HG03139 (cell line): Measurements from ENCODE around the gene LRRC70.
"Not testable (repeated sequence)": the region's sequence is repeated elsewhere in the genome, so short reads cannot be mapped to it uniquely, and the experiment has no call there.

Source experiments
- ATAC-seq: cut with Tn5 transposase; IDR thresholded peaks from one replicate; pipeline ENCODE4 v1.9.1; 2021; ENCODE audit not compliant: unreplicated experiment

The LRRC70 gene, protein sequence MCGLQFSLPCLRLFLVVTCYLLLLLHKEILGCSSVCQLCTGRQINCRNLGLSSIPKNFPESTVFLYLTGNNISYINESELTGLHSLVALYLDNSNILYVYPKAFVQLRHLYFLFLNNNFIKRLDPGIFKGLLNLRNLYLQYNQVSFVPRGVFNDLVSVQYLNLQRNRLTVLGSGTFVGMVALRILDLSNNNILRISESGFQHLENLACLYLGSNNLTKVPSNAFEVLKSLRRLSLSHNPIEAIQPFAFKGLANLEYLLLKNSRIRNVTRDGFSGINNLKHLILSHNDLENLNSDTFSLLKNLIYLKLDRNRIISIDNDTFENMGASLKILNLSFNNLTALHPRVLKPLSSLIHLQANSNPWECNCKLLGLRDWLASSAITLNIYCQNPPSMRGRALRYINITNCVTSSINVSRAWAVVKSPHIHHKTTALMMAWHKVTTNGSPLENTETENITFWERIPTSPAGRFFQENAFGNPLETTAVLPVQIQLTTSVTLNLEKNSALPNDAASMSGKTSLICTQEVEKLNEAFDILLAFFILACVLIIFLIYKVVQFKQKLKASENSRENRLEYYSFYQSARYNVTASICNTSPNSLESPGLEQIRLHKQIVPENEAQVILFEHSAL

DNA sequence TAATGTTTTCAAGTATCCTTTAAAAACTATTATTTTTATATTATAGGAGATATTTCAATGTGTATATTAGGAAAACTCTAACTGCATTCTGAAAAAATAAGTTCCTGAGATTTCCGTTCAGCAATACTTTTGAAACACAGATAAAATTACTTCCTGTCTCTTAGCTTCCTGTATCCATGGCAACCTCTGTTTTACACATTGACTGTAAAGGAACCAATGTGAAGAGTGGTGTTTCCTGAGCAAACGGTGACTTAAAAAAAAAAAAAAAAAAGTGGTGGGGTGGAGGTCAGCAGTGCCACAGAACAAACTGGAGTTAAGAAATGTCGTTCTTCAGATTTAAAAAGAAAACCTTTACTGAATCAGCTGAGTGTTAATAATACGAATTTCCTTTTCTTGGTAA, at the start of gene LRRC70:
Gene LRRC70 (plus strand): TSS at position 280 of the 400 bp plus-strand sequence. CDS start 620 bp downstream, outside the sequence.
- peak; percentile 92 for ATAC-seq

DNA sequence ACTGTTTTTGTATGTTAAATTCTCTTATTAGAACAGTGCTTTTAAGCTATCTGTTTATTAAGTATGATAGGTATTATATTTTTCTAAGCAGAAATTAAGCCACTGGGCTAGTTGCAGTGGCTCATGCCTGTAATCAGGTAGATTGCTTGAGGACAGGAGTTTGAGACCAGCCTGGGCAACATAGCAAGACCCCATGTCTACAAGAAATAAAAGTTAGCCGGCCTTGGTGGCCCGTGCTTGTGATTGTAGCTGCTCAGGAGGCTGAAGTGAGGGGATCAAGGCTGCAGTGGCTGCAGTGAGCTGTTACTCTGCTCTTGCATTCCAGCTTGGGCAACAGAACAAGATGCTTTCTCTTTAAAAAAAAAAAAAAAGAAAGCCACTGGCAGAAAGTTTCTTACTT, 45.0 kb upstream of the LRRC70 start:
- ATAC-seq = no peak

DNA sequence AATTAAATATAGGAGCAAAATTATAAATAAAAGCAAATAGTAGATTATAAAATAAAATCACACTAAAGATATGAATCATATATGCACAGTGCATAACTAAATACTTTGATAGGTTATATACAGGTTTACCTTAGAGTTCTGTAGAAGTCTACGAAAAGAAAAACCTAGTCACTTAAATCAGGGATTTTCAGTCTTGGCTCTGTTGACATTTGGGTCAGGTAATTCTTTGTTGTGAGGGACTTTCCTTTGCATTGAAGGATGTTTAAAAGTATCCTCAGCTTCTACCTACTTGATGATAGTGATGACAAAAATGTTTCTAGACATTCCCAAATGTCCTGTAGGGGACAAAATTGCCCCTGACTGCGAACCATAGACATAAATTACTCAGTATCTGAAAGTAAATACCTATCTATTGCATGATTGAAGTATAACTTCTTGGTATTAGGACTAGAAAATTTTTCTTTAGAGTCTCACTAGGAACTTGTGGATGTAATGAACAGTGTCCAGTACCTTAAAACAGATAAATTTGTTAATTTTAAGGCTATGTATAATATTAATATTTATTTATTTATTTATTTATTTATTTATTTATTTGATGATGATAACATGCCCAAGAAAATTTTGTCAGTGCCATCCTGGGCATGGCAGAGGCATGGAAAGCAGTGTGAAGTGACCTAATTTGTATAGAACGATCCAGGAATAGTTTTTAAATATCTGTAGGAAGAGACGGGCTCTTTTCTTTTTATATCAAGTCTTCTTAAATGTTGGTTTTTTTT, 44.0 kb upstream of the LRRC70 start:
- ATAC-seq = no peak

DNA sequence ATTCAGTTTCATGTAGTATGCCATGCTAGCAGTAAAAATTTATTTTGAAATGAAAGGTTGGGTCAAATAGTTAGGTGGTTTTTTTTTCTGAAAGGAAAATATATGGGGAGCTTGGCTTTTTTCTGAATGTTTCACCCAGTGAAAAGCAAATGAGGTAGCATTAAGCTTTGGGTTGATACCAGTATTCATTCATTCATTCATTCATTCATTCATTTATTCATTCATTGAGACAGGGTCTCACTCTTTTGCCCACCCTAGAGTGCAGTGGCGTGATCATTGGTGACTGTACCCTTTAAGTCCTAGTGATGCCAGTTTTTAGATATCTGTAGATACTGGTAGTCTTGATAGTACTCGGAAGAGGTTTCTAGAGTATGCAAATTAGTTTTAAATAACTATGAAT, 42.4 kb upstream of the LRRC70 start:
- no peak for ATAC-seq

DNA sequence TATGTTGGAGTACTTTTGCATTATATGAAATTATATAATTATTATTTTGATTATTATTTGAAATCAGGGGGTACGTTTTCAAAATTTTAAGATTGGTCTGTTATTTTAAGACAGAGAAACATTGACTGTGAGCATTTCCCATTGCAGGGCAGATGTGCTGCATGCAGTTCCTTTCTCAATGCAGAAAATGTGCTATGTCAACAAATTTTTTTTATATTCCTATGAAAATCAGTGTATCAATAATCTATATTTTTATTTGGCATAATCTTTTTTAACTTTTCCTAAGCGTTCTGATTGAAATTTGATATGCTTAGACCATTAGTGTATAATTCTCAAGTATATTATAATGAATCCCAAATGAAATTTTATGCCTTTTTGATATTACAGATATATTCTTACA, 41.8 kb upstream of the LRRC70 start:
- no peak for ATAC-seq

DNA sequence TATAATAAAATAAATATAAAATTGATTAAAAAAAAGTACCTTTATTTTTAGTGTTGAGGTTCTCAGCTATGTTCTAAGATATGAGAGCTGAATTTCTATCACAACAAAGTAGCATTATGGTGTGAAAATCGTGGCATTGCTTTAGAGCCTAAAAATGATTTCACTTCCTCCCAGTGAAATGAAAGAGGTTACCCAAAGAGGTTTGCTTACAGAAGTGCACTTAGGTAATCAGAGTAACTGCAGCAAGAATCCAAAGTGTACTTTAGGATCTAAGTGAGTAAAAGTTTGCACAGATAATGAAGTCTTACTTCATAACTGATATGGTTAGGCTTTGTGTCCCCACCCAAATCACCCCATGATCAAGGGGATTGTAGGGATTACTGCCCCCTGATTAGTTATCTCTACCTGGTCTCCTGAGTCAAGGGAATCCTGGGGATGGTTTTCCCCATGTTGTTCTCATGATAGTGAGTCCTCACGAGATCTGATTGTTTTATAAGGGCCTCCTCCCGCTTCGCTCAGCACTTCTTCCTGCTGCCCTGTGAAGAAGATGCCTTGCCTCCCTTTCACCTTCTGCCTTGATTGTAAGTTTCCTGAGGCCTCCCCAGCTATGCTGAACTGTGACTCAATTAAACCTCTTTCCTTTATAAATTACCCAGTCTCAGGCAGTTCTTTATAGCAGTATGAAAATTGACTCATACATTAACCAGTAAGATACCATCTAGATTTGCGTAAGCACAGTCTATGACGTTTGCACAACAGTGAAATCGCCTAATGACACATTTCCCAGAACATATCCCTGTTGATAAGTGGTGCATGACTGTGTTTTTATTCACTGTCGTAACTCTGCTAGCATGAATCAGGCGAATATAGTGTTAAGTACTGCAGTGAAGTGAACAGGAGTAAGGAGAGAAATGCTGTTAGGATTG, 40.3 kb upstream of the LRRC70 start:
- no peak for ATAC-seq

DNA sequence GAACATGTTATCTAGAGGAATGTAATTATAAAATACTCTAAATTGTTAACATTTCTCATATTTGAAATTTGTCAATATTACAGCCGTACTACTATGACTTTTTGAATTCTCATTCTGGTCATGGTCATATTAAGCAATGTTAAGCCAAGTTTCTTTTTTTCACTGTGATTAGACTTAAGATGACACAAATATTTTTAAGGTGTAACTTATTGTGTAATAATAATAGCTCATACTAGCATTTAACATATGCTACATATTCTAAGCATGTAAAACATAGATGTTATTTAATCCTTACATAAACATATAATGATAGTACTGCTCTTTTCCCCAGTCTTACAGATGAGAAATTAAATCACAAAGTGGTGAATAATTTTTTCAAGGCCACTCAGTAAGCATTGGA, 35.9 kb upstream of the LRRC70 start:
- no peak for ATAC-seq

DNA sequence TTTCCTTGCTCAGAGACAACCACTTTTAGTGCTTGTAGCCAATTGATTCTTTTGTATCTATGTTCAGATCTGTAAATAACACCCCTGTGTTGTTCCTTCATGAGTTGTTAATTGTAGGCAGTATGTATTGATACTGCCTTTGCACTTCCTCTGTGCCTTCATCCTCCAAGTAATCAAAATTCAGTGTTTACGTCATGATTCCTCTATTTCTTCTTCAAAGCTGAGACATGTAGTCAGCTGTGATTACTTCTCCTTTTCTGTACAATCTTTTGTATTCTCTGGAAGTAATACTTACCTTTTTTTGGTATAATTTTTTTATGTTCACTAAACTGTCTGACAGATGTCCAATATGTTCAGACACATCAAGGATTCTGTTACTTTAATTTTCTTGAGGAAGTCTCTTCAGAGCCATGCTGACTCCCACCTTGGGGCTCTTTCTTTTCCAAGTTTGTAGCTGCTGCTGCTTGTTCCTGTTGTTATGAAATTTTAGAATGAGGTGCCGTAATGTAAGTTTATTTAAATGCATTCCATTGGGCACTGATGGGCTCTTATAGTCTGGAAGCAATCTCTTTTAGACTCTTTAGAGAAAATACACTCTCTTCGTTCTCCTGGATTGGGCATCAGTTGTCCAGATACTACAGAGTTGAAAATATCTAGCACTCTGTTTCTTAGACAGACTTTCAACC, 30.5 kb upstream of the LRRC70 start:
- ATAC-seq = no peak

DNA sequence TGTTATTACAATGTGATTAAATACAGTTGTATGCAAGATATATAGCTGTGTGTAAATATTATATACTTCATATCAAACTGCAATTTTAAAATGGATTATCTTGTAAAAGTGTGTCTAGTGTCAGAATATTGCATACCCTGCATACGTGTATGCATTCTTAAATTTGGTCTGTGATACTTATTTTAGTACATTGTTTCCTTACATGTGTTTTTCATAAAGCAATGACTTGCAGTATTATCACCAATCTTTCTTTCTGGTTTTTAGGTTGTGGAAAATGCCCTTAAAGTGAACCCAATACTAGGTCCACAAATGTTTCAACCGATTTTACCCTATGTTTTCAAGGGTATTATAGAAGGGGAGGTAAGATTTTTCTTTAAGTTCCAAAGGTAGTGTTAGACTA, 28.5 kb upstream of the LRRC70 start:
- ATAC-seq = no peak

DNA sequence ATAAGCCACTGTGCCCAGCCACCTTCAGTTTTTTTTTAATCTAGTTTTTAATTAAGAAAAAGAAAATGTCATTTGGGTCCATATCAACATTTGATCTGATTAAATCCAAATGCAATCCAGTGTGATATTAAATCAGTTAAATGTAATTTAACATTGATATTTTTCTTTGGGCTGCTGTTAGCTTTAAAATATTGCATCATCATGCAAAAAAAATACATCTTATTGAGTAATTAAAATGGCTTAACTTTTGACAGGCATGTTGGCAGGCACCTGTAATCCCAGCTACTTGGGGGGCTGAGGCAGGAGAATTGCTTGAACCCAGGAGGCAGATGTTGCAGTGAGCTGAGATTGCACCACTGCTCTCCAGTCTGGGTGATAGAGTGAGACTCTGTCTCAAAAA, 22.7 kb upstream of the LRRC70 start:
- ATAC-seq = no peak

DNA sequence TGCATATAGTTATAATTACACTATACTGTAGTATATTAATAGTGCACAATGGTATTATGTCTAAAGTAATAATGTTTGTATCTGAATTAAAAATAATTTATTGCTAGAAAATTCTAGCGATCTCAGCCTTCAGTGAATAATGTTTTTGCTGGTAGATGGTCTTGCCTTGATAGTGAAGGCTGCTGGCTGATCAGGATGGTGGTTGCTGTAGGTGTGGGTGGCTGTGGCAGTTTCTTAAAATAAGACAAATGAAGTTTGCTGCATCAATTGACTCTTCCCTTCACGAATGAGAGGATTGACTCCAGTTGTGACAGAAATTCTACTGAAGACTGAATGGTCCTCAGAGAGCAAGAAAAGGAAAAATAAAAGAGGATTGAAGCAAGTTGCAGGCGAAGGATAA, 19.7 kb upstream of the LRRC70 start:
- no peak for ATAC-seq

DNA sequence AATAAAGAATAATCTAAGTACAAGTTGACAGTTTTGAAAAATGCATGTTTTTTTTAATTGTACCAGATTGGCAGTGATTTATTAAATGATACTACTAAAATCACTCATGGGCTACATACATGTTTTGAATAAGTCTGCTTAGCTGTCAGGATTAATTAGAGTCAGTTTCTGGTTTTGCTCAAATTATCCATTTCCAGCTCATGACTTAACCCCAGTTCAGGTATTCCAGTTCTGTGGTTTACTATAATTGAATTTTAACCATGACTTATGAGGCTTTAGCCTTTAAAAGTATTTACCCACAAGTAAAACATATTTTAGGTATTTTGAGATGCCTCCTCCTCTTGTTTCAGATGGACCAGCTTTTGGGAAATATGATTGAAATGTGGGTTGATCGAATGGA, 17.8 kb upstream of the LRRC70 start:
- ATAC-seq = no peak

DNA sequence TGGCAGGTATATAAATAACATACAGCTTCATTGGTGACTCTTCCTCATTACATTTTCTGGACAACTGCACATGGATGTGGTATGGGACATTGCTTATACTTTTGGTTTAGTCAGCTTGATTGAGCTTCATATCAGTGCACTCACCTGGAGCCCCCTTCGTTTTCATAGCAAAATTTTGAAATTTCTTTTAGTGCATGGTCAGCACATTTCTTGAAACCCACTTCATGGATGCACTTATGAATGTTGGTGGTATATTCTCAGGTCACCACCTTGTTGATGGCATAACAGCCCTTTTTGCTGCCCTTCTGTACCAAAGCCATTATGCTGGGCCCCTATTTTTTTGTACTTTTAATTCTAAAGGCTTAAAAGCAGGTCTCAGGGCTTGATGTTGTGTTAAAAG, 16.7 kb upstream of the LRRC70 start:
- no peak for ATAC-seq

DNA sequence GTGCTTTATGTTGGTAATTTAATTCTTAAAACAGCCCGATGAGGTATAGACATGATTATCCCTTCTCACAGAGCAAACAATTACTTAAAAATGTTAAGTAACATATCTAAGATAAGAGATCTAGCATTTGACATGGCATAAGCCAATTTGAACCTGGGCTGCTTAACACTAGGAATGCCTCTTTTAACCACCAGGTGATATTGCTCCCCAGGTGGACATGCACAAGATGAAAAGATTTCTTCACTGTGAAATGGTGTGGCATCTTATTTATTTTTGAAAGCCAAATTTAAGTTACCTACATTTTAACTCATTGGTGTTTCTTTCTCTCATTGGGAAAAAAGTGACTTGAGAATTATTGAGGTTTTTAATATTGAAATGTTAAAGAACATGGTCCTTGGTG, 15.8 kb upstream of the LRRC70 start:
- no peak for ATAC-seq

DNA sequence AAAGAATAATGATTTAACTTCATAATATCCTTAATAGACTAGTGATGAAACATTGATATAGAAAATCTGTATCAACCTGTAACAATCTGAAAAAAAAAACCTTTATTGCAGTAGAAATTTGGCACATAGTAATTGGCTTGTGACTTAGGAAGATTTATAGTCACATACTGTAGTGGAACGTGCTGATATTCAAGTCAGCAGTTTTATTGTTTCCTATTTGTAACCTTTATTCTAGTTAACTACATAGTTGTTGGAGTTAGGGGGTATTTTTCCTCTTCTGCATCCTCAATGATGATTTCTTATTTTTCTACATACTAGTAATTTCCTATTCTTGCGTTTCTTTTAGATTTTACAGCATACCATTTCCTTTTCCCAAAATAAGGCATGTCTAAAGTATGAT, 14.5 kb upstream of the LRRC70 start:
- no peak for ATAC-seq

DNA sequence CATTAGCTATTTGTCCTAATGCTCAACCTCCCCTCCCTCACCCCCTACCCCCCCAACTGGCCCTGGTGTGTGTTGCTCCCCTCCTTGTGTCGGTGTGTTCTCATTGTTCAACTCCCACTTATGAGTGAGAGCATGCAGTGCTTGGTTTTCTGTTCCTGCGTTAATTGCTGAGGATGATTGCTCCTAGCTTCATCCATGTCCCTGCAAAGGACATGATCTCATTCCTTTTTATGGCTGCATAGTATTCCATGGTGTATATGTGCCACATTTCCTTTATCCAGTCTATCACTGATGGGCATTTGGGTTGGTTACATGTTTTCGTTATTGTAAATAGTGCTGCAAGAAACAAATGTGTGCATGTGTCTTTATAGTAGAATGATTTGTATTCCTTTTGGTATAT, 12.9 kb upstream of the LRRC70 start:
- not testable (repeated sequence) for ATAC-seq

DNA sequence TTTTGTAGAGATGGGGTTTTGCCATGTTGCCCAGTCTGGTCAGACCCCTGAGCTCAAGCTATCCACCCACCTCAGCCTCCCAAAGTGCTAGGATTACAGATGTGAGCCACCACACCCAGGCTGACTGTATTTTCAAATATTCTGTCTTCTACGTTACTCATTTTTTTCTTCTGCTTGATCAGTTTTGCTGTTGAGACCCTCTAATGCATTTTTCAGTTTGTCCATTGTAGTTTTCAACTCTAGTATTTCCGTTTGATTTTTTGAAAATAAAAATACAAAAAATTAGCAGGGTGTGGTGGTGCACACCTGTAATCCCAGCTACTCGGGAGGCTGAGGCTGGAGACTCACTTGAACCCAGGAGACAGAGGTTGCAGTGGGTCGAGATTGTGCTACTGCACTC, 10.5 kb upstream of the LRRC70 start:
- no peak for ATAC-seq

DNA sequence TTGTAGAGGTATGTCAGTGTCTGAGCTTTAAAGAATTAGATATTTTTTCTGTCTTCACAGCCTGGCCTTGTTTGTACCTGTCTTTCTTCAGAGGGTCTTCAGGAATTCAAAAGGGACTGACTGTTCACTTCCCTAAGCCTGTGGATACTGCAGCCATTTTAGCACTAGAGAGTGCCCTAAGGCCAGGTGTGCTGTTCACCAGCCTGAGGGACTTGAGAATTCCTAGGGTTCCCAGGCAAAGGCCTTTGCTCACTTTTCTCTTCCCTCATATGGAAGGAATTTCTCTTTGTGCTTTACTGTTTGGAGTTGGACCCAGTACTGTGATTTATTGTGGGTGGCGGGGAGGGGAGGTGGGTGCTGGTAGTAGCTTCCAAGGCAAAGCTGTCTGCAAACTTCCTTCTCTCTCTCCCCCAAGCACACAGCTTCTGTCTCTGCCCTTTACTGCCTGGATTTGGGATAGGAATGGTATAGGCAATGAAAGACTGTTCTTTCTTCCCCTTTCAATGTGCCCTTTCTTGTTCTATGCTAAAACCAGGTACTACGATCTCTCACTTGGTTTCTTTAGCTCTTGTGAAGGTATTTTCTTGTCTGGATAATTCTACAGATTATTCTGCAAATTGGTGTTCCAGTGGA, 9.7 kb upstream of the LRRC70 start:
- ATAC-seq = no peak

DNA sequence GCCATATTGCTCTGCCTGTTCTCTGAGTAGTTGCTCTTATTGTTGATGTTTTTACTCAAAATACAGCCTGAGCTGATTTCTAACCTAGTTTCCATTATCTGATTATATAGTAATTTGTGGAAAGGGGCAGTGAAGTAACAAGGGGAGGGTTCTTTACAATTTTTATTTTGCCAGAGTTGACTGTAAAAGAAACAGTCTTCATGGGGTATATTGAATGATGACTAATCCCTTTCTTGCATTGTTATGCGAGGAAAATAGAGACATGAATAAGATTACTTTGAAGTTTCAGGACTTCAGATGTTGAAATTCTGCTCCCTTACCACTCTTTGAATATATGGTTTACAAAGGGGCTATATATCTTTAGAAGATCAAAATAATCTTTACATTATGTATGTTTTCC, 9.1 kb upstream of the LRRC70 start:
- no peak for ATAC-seq
